ENCODE measurements around the gene AMDHD2.

DNA sequence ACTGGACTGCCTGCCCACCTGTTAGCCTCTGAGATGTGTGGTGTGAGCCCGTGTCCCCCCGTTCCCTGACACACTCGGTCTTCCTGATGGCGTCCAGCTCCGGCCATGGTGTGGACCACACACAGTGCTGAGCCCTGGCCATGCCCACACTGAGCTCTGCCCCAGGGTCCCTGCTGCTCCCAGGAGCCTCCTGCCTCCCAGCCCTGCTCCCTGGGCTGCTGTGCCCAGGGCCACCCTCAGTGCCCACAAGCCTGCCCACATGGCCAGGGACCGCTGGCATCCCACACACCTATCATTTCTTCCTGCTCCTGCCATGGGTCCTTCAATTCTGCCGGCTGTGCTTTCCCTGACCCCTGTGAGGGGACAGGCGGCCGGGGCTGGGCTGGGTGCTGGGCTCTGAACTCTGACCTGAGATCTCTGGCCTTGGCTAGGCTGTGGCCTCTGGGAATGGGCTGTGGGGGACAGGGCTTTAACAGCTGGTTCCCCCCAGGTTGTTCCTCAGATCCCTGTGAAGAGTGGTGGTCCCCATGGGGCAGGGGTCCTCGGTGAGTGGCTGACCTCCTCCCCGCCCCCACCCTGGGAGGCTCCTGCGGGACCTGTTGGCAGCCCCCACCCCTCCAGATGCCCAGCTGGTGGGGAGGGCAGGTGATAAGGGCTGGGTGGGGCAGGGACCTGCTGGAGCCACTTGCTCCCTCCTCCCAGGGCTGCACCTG lies 7.1 kb downstream of the AMDHD2 start:
- TF ChIP-seq EZH2phosphoT487 (IDR thresholded peaks at IDR 0.05; ENCODE audit: borderline replicate concordance, low read length), result no peak
- TF ChIP-seq, protein P1, sequence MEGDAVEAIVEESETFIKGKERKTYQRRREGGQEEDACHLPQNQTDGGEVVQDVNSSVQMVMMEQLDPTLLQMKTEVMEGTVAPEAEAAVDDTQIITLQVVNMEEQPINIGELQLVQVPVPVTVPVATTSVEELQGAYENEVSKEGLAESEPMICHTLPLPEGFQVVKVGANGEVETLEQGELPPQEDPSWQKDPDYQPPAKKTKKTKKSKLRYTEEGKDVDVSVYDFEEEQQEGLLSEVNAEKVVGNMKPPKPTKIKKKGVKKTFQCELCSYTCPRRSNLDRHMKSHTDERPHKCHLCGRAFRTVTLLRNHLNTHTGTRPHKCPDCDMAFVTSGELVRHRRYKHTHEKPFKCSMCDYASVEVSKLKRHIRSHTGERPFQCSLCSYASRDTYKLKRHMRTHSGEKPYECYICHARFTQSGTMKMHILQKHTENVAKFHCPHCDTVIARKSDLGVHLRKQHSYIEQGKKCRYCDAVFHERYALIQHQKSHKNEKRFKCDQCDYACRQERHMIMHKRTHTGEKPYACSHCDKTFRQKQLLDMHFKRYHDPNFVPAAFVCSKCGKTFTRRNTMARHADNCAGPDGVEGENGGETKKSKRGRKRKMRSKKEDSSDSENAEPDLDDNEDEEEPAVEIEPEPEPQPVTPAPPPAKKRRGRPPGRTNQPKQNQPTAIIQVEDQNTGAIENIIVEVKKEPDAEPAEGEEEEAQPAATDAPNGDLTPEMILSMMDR (IDR thresholded peaks at IDR 0.05; ENCODE audit: low read depth, low read length, poor library complexity, severe bottlenecking), result no peak

Data from DOHH2 (cell line).